Measurements from ENCODE around the gene TPI1.

- TF ChIP-seq CTCF (IDR thresholded peaks at IDR 0.05; ENCODE audit: low read depth, low read length) (no peak), MAX (IDR thresholded peaks at IDR 0.05; ENCODE audit: low read depth, low read length) (no peak), MYC (IDR thresholded peaks at IDR 0.05; ENCODE audit: low read depth, low read length) (no peak), POLR2A (IDR thresholded peaks at IDR 0.05; ENCODE audit: extremely low read depth, insufficient read length) (no peak)
Observed at GRCh38 chr12:6863033-6863432, 4.3 kb upstream of the TPI1 start.
